Colonic mucosa (tissue), 4 donors: ENCODE measurements around the gene ARMH2. TPM values are rescaled to one million over a fixed set of nuclear protein-coding genes. Genes with fewer than 3 reads are reported as not detected.

Source experiments
- DNase-seq: peaks from one replicate; pipeline ENCODE4 v3.0.0-alpha.2; 2020
- H3K27ac ChIP-seq: fragments of 200-600 bp; one replicate; pipeline ENCODE4 v1.8.0; 2021
- H3K27me3 ChIP-seq: fragments of 200-600 bp; one replicate; pipeline ENCODE4 v1.8.0; 2021
- H3K36me3 ChIP-seq: fragments of 200-600 bp; one replicate; pipeline ENCODE4 v1.8.0; 2021
- H3K4me1 ChIP-seq: fragments of 200-600 bp; one replicate; pipeline ENCODE4 v1.8.0; 2021; ENCODE audit warnings: mild to moderate bottlenecking
- H3K4me3 ChIP-seq: fragments of 200-600 bp; one replicate; pipeline ENCODE4 v1.8.0; 2021
- H3K9ac ChIP-seq, 2 donors: one replicate each; pipeline ENCODE4 v1.7.0; 2013; ENCODE audit warnings: control low read depth in 2 of 2, low read depth in 2 of 2, low read length in 2 of 2
- H3K9me3 ChIP-seq: fragments of 200-600 bp; one replicate; pipeline ENCODE4 v1.8.0; 2021
- intact Hi-C: fragments of 100-400 bp; cut with DNase I; formaldehyde crosslinking; loops from one replicate; pipeline ENCODE4 v1.14.1; 2022
- total RNA-seq, 2 donors: library from RNA; stranded (reverse); fragmentation: NEBNext Ultra II Directional in 1 of 2; extraction: Animal tissue kit (Norgen Biotek cat#: 25700) in 1 of 2; gene quantifications; one replicate each; pipeline ENCODE4 v1.2.1, GENCODE V29; 2021
- TF ChIP-seq, protein P1 (sequence below): fragments of 200-600 bp; IDR thresholded peaks from one replicate; pipeline ENCODE4 v1.8.0; 2022; ENCODE audit warnings: antibody characterized with exemption, mild to moderate bottlenecking
- donor health status: healthy.
- donor health status: DM: no; HTN: no; CAD: no.
- donor health status: DM: no; HTN: no; CAD: no.

ARMH2 gene
- total RNA-seq, 2 donors from 2014 or later: not detected

DNA sequence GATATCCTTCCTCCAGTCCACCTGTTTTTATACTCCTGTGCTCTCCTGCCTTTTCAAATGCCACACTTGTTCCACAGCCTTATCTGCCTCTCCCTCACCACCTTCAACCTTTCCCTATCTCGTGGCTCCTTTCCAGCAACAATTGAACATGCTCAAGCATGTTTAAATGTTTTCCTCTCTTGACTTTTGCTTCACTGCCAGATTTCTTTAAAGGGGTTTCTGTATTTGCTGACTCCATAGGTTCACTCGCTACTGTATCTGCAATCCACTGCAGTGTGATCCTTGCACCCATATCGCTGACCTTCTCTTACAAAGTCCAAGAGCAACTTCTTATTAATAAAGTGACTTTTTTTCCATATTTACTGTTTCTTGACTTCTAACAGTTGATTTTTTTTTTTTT is 35.1 kb downstream of the ARMH2 start:
- Histone ChIP-seq H3K9me3 (no peaks in the 10 kb centered on the region), H3K4me3 (no peak overlapping the region), H3K9ac (no peak overlapping the region), H3K27ac (no peak overlapping the region), H3K36me3 (no peaks in the 10 kb centered on the region), H3K4me1 (no peaks in the 10 kb centered on the region), H3K27me3 (no peaks in the 10 kb centered on the region)
- intact Hi-C loops: no loop called here
- TF ChIP-seq, protein P1, sequence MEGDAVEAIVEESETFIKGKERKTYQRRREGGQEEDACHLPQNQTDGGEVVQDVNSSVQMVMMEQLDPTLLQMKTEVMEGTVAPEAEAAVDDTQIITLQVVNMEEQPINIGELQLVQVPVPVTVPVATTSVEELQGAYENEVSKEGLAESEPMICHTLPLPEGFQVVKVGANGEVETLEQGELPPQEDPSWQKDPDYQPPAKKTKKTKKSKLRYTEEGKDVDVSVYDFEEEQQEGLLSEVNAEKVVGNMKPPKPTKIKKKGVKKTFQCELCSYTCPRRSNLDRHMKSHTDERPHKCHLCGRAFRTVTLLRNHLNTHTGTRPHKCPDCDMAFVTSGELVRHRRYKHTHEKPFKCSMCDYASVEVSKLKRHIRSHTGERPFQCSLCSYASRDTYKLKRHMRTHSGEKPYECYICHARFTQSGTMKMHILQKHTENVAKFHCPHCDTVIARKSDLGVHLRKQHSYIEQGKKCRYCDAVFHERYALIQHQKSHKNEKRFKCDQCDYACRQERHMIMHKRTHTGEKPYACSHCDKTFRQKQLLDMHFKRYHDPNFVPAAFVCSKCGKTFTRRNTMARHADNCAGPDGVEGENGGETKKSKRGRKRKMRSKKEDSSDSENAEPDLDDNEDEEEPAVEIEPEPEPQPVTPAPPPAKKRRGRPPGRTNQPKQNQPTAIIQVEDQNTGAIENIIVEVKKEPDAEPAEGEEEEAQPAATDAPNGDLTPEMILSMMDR: no peak
- peak; percentile 60 for DNase-seq

DNA sequence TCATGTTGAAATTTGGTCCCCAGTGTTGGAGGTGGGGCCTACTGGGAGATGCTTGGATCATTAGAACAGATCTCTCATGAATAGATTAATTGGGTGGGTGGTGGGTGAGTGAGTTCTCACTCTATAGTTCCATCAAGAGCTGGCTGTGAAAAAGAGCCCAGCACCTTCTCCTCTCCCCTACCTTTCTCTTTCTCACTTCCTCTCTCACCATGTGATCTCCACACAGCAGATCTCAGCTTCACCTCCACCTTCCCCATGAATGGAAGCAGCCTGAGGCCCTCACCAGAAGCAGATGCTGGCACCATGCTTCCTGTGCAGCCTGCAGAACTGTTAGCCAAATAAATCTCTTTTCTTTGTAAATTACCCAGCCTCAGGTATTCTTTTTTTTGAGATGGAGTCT is 36.9 kb downstream of the ARMH2 start:
- intact Hi-C loops: no loop called here
- Histone ChIP-seq H3K27ac (no peak overlapping the region), H3K9ac (no peak overlapping the region), H3K27me3 (no peaks in the 10 kb centered on the region), H3K9me3 (no peaks in the 10 kb centered on the region), H3K4me1 (no peaks in the 10 kb centered on the region), H3K4me3 (no peak overlapping the region), H3K36me3 (no peaks in the 10 kb centered on the region)
- TF ChIP-seq, protein P1: no peak
- no peak for DNase-seq

DNA sequence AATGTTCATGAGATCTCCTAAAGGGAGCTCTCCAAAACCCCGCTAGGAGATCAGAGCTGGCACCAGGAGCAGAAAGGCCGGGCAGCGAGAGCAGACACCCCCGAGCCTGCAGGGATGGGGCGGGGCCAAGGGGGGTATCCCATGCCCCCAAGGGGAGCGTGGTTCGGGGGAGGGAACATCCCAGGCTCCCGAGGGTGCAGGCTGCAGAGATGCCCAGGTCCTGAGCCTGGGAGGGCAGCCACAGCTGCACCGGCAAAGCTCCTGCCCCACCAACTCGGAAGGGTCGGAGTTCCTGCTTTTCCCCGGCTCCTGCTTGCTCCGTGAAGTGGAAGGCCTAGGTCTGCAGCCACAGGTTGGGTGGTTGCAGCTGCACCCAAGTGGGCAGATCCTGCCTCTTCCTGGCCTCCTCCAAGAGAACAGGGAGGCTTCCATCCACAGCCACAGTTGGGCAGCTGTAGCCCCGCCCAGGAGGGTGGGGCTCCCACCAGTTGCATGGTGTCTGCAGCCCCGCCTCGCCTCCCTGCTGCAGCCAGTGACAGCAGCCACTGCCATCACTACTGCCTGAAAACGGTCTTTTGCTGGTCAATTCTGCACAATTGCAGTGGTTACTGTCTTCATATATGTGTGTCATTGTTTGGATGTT is 37.4 kb downstream of the ARMH2 start:
- H3K27me3 ChIP-seq: no peaks in the 10 kb centered on the region
- DNase-seq: peak; percentile 56
- no peak overlapping the region for H3K4me3 ChIP-seq
- TF ChIP-seq, protein P1: no peak
- H3K9me3 ChIP-seq: no peaks in the 10 kb centered on the region
- no peaks in the 10 kb centered on the region for H3K36me3 ChIP-seq
- H3K27ac ChIP-seq: no peak overlapping the region
- H3K9ac ChIP-seq: no peak overlapping the region
- H3K4me1 ChIP-seq: no peaks in the 10 kb centered on the region
- intact Hi-C loops: no loop called here

DNA sequence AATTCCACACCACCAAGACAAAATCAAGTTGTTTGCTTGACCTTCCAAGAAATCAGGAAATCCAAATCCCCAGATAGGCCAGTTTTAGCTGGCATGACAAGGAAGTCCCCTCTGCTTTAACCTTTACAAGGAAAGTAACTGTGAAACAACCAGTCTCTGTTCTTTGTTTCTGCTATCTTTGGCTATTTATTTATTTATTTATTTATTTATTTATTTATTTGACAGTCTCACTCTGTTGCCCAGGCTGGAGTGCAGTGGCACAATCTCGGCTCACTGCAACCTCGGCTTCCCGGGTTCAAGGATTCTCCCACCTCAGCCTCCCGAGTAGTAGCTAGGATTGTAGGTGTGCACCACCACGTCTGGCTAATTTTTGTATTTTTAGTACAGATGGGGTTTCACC is 38.5 kb downstream of the ARMH2 start:
- H3K9me3 ChIP-seq: no peaks in the 10 kb centered on the region
- TF ChIP-seq, protein P1: no peak
- DNase-seq: no peak
- H3K36me3 ChIP-seq: no peaks in the 10 kb centered on the region
- intact Hi-C loops: no loop called here
- H3K27ac ChIP-seq: no peak overlapping the region
- H3K27me3 ChIP-seq: no peaks in the 10 kb centered on the region
- no peaks in the 10 kb centered on the region for H3K4me1 ChIP-seq
- no peak overlapping the region for H3K4me3 ChIP-seq
- no peak overlapping the region for H3K9ac ChIP-seq

DNA sequence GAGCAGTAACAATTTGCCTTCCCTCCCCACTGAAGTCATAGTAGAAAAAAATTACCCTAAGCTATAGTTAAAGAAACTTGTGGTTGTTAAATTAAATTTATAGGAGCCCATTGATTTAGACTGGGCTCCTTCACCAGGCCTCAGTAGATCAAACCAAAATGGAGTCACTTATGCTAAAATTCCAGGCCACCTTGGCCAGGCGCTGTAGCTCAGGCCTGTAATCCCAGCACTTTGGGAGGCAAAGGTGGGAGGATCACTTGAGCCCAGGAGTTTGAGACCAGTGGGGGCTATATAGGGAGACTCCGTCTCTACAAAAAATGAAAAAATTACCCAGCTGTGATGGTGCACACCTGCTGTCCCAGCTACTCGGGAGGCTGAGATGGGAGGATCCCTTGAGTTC is 39.0 kb downstream of the ARMH2 start:
- intact Hi-C loops: loop anchor here (10.0 kb wide), 1 partner anchor 335 kb away; no protein-coding TSS in a partner anchor
- no peak for DNase-seq
- H3K27ac ChIP-seq: no peak overlapping the region
- no peaks in the 10 kb centered on the region for H3K36me3 ChIP-seq
- TF ChIP-seq, protein P1: no peak
- H3K4me3 ChIP-seq: no peak overlapping the region
- H3K9ac ChIP-seq: no peak overlapping the region
- H3K4me1 ChIP-seq: no peaks in the 10 kb centered on the region
- no peaks in the 10 kb centered on the region for H3K27me3 ChIP-seq
- no peaks in the 10 kb centered on the region for H3K9me3 ChIP-seq
